ENCODE measurements around the gene FADS2.
"Not testable (repeated sequence)": the region's sequence is repeated elsewhere in the genome, so short reads cannot be mapped to it uniquely, and the experiment has no call there.

Gene FADS2

GRCh38 chr11:61881397-61881796 is 53.3 kb downstream of the FADS2 start:
- Mint-ChIP-seq H3K27ac (peak overlapping the region; percentile 79), H3K27me3 (no peaks in the 10 kb centered on the region), H3K4me1 (peaks cover 40 to 80% of the 10 kb centered on the region in 2 donors), H3K4me3 (peak overlapping the region in 1 of 2 donors; percentile 25), H3K9me3 (no peaks in the 10 kb centered on the region), H3K36me3 (peaks cover 30% of the 10 kb centered on the region in 2 donors)
- ATAC-seq (replicated peaks) (peak in 1 of 2 donors; percentile 22), DNase-seq (no peak)

DNA sequence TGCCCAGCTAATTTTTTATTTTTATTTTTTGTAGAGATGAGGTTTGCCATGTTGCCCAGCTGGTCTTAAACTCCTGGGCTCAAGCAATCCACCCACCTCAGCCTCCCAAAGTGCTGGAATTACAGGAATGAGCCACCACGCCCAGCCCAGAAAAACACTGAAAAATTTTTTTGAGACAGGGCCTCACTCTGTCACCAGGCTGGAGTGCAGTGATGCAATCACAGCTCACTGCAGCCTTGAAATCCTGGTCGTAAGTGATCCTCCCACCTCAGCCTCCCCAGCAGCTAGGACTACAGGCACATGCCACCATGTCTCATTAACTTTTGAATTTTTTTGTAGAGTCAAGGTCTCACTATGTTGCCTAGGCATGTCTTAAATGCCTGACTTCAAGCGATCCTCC is 54.2 kb downstream of the FADS2 start:
- H3K4me3 Mint-ChIP-seq; ATAC-seq (replicated peaks); DNase-seq; H3K27ac Mint-ChIP-seq; H3K27me3 Mint-ChIP-seq; H3K9me3 Mint-ChIP-seq: not testable (repeated sequence)
- Mint-ChIP-seq H3K36me3 (peaks cover 33 to 36% of the 10 kb centered on the region in 2 donors), H3K4me1 (peaks cover 39 to 86% of the 10 kb centered on the region in 2 donors)

GRCh38 chr11:61882879-61883278 is 54.8 kb downstream of the FADS2 start:
- no peak overlapping the region for H3K27ac Mint-ChIP-seq
- no peak for ATAC-seq (replicated peaks)
- H3K9me3 Mint-ChIP-seq, result peaks cover 0 to 3% of the 10 kb centered on the region in 2 donors
- H3K36me3 Mint-ChIP-seq, result peaks cover 33 to 35% of the 10 kb centered on the region in 2 donors
- no peaks in the 10 kb centered on the region for H3K27me3 Mint-ChIP-seq
- no peak for DNase-seq
- peaks cover 39 to 88% of the 10 kb centered on the region in 2 donors for H3K4me1 Mint-ChIP-seq
- H3K4me3 Mint-ChIP-seq, result no peak overlapping the region

DNA sequence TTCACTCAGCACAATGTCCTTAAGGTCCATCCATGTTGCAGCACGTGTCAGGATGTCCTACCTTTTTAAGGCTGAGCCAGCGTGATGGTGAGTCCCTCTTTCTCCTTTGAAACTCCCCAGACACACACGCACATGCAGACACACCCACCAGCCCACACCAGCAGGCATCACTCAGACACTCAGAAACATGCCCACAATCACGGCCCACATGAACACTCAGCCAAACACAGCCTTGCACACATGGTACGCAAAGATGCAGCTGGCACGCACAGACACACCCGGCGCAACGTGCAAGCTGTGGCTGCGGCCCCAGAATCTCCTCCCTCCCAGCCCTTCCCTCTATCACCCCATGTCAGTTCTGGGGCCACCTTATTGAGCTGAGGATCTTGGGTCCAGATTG is 55.2 kb downstream of the FADS2 start:
- peaks cover 0 to 3% of the 10 kb centered on the region in 2 donors for H3K9me3 Mint-ChIP-seq
- no peak overlapping the region for H3K27ac Mint-ChIP-seq
- H3K4me1 Mint-ChIP-seq, result peaks cover 38 to 87% of the 10 kb centered on the region in 2 donors
- H3K4me3 Mint-ChIP-seq, result no peak overlapping the region
- no peak for ATAC-seq (replicated peaks)
- no peak for DNase-seq
- peaks cover 28 to 32% of the 10 kb centered on the region in 2 donors for H3K36me3 Mint-ChIP-seq
- no peaks in the 10 kb centered on the region for H3K27me3 Mint-ChIP-seq

DNA sequence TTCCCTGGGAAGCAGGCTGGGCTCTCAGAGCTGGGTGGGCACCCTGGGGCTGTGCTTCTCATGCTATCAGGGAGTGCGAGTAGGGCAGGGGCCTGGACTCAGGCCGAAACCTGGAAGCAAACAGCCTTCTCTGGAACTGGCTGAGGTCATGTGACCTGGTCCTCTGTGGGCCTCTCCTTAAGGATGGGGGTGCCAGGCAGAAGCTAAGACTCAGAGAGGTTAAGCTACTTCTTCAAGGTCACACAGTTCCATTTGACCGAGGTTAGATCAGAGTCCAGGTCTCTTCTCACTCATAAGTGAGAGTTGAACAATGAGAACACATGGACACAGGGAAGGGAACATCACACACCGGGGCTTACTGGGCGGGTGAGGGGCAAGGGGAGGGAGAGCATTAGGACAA is 55.8 kb downstream of the FADS2 start:
- H3K27me3 Mint-ChIP-seq, result no peaks in the 10 kb centered on the region
- H3K4me3 Mint-ChIP-seq, result no peak overlapping the region
- H3K9me3 Mint-ChIP-seq, result peaks cover 0 to 3% of the 10 kb centered on the region in 2 donors
- H3K27ac Mint-ChIP-seq, result no peak overlapping the region
- DNase-seq (no peak), ATAC-seq (replicated peaks) (no peak)
- peaks cover 40 to 82% of the 10 kb centered on the region in 2 donors for H3K4me1 Mint-ChIP-seq
- H3K36me3 Mint-ChIP-seq, result peaks cover 27 to 36% of the 10 kb centered on the region in 2 donors

DNA sequence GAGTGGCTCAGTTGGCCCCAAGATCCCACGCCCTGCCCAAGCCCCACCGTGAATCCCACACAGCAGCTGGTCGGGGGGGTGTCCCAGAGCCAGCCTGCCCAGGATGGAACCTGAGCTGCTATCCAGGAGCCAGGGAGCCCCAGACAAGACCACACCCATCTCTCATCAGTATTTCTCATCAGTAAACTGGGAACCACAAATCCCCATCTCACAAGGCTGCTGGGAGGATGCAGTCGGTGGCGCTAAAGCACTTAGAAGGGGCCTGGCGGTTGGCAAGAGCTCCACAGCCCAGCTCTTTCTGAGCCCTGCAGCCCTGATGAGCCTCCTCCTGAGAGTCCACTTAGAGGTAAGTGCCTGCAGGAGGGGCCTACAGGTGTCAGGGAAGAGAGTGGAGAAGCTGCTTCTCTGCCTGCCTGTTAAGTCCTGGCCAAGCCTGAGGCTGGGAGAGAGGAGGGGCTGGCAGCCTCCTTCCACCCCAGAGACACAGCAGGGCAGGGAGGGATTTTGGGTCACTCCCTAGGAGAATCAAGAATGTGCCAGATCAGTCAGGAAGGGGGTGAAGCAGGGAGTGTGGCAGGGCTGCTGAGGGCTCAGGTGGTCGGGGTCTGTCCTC is 57.2 kb downstream of the FADS2 start:
- Mint-ChIP-seq H3K36me3 (peaks cover 21 to 33% of the 10 kb centered on the region in 2 donors), H3K4me1 (peaks cover 32 to 74% of the 10 kb centered on the region in 2 donors), H3K27me3 (no peaks in the 10 kb centered on the region)

GRCh38 chr11:61885784-61886580 is 57.9 kb downstream of the FADS2 start:
- ATAC-seq (replicated peaks), result no peak

More for the DNA sequence above, 57.2 kb downstream of the FADS2 start:
- no peak for DNase-seq
- no peak overlapping the region for H3K4me3 Mint-ChIP-seq
- H3K27ac Mint-ChIP-seq, result no peak overlapping the region
- peaks cover 0 to 3% of the 10 kb centered on the region in 2 donors for H3K9me3 Mint-ChIP-seq
- no peak for ATAC-seq (replicated peaks)

GRCh38 chr11:61886643-61887042 is 58.5 kb downstream of the FADS2 start:
- H3K36me3 Mint-ChIP-seq, result peaks cover 21 to 31% of the 10 kb centered on the region in 2 donors

More at GRCh38 chr11:61885784-61886580, 57.9 kb downstream of the FADS2 start:
- H3K27ac Mint-ChIP-seq, result no peak overlapping the region
- H3K9me3 Mint-ChIP-seq, result peaks cover 0 to 3% of the 10 kb centered on the region in 2 donors
- peaks cover 31 to 74% of the 10 kb centered on the region in 2 donors for H3K4me1 Mint-ChIP-seq
- no peak overlapping the region for H3K4me3 Mint-ChIP-seq
- no peak for DNase-seq
- no peaks in the 10 kb centered on the region for H3K27me3 Mint-ChIP-seq
- H3K36me3 Mint-ChIP-seq, result peaks cover 21 to 33% of the 10 kb centered on the region in 2 donors

DNA sequence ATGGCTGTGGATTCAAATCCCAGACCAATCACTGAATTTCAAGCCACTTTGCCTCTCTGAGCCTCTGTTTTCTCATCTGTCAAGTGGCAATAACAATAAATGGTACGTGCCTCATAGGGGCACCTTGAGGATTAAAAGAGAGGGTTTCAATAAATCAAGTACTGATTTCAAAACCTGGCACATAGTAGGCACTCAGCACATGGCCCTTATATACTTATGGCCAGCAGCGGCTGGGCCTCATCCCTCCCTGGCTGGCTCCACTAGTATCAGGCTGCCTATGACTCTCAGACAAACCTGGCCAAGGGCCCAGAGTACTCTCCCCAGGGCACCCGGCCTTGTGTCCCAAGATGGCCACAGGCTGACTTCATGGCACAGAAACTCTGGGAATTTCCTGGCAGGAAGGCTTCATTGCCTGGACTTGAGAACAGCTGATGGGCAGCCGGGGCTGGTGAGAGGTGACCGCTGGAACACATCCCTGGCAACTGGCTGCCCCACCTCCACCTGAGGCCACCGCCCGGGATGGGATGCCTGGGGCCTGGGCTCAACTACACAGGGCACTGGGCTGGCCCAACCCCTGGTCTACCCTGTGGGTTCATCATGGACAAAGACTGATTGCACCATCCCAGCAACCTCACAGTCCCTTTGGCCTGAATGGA is 59.9 kb downstream of the FADS2 start:
- H3K36me3 Mint-ChIP-seq, result peaks cover 19 to 29% of the 10 kb centered on the region in 2 donors
- no peak overlapping the region for H3K4me3 Mint-ChIP-seq

More at GRCh38 chr11:61886643-61887042, 58.5 kb downstream of the FADS2 start:
- H3K27ac Mint-ChIP-seq, result no peak overlapping the region
- peaks cover 25 to 69% of the 10 kb centered on the region in 2 donors for H3K4me1 Mint-ChIP-seq
- H3K4me3 Mint-ChIP-seq, result no peak overlapping the region
- no peaks in the 10 kb centered on the region for H3K27me3 Mint-ChIP-seq
- peaks cover 0 to 3% of the 10 kb centered on the region in 2 donors for H3K9me3 Mint-ChIP-seq
- DNase-seq, result no peak
- no peak for ATAC-seq (replicated peaks)

DNA sequence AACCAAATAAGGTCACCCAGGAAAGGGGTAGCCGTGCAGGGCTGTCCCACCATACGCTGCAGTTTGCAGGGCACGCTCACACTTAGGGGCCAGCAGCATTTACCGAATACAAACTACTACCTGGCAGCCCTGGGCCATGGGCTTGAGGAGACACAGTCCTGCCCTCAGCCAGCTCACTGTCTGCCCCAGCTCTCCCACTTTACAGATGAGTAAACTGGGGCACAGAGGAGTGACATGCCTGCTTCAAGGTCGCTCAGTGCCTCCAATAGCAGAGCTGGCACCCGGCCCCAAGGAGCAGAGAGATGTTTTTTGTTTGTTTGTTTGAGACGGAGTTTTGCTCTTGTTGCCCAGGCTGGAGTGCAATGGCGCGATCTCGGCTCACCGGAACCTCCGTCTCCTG is 60.5 kb downstream of the FADS2 start:
- peaks cover 12 to 25% of the 10 kb centered on the region in 2 donors for H3K36me3 Mint-ChIP-seq
- H3K27me3 Mint-ChIP-seq, result no peaks in the 10 kb centered on the region
- H3K27ac Mint-ChIP-seq, result no peak overlapping the region
- H3K4me3 Mint-ChIP-seq, result no peak overlapping the region
- DNase-seq (no peak), ATAC-seq (replicated peaks) (no peak)
- peaks cover 25 to 71% of the 10 kb centered on the region in 2 donors for H3K4me1 Mint-ChIP-seq
- peaks cover 0 to 3% of the 10 kb centered on the region in 2 donors for H3K9me3 Mint-ChIP-seq

More for the DNA sequence above, 59.9 kb downstream of the FADS2 start:
- Mint-ChIP-seq H3K4me1 (peaks cover 27 to 73% of the 10 kb centered on the region in 2 donors), H3K9me3 (peaks cover 0 to 3% of the 10 kb centered on the region in 2 donors), H3K27me3 (no peaks in the 10 kb centered on the region), H3K27ac (no peak overlapping the region)
- DNase-seq, result no peak
- no peak for ATAC-seq (replicated peaks)

- peaks cover 11 to 25% of the 10 kb centered on the region in 2 donors for H3K36me3 Mint-ChIP-seq
- H3K27me3 Mint-ChIP-seq, result no peaks in the 10 kb centered on the region
- H3K4me3 Mint-ChIP-seq, result peak overlapping the region in 1 of 2 donors; percentile 85
- no peak overlapping the region for H3K27ac Mint-ChIP-seq
- no peak for DNase-seq
- peaks cover 24 to 65% of the 10 kb centered on the region in 2 donors for H3K4me1 Mint-ChIP-seq
- peaks cover 0 to 3% of the 10 kb centered on the region in 2 donors for H3K9me3 Mint-ChIP-seq
- ATAC-seq (replicated peaks), result no peak
Observed at GRCh38 chr11:61889831-61890230, 61.7 kb downstream of the FADS2 start.

DNA sequence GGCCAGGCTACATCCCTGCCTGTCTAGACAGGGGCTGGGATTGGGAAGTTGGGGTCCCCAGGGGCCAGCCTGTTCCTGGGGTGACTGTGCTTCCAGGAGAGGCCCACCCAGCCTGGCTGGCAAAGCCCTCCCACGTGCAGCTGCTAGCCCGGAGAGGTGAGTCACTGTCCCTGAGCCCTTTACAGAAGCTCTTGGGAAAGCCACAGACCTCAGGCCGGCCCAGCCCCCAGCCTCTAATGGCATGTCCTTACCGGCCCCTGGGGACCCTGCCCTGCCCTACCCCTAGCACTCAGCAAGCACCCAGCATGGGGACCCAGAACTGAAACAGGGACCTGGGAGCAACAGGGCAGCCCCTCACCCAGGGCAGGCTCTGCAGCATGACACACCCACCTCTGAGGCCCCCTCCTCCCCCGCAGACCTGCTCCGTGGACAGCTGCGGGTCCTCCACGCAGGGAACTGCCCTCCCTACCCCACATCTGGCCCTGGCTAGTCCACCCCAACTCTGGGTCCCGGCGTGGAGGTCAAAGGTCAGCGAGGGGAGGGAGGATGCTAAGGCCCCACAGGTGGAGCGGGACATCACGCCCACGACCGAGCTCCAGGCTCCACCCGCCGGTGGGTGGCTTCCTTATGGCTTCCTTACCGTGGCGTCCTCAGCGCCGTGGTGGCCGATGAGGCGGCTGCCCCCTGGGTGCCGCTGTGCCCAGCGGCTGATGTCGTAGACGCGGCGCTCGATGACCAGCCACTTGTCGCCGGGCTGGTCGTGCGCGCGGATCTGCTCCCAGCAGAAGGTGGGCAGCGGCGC is 62.6 kb downstream of the FADS2 start:
- peak; percentile 57 to 60 for ATAC-seq (replicated peaks)
- H3K27ac Mint-ChIP-seq, result peak overlapping the region; percentile 65
- DNase-seq, result peak; percentile 50

GRCh38 chr11:61891331-61892084 is 63.4 kb downstream of the FADS2 start, which contains the start of gene FADS3:
TSS of gene FADS3 (minus strand) at chr11:61891545. CDS start at chr11:61891381, 164 bp downstream.
- peaks cover 0 to 3% of the 10 kb centered on the region in 2 donors for H3K9me3 Mint-ChIP-seq
- H3K27me3 Mint-ChIP-seq, result no peaks in the 10 kb centered on the region
- DNase-seq (peak; percentile 66), ATAC-seq (replicated peaks) (peak; percentile 63 to 67)
- H3K27ac Mint-ChIP-seq, result peak within 1 kb of the TSS; percentile 71
- peaks cover 9 to 18% of the 10 kb centered on the region in 2 donors for H3K36me3 Mint-ChIP-seq
- peaks cover 26 to 50% of the 10 kb centered on the region in 2 donors for H3K4me1 Mint-ChIP-seq
- H3K4me3 Mint-ChIP-seq, result peak within 1 kb of the TSS; percentile 85 to 91

More for the DNA sequence above, 62.6 kb downstream of the FADS2 start:
- Mint-ChIP-seq H3K27me3 (no peaks in the 10 kb centered on the region), H3K4me3 (peak overlapping the region; percentile 85 to 91), H3K4me1 (peaks cover 24 to 56% of the 10 kb centered on the region in 2 donors), H3K36me3 (peaks cover 11 to 21% of the 10 kb centered on the region in 2 donors), H3K9me3 (peaks cover 0 to 3% of the 10 kb centered on the region in 2 donors)
